Activated T-cell treated with anti-CD3 and anti-CD28 coated beads for 1 hour (primary cell): ENCODE measurements around the gene FGFBP1.
"Not testable (repeated sequence)": the region's sequence is repeated elsewhere in the genome, so short reads cannot be mapped to it uniquely, and the experiment has no call there.

Source experiments
- DNase-seq: peaks from one replicate; pipeline ENCODE4 v3.0.0-alpha.2; 2020; ENCODE audit warnings: low read depth

FGFBP1 gene

DNA sequence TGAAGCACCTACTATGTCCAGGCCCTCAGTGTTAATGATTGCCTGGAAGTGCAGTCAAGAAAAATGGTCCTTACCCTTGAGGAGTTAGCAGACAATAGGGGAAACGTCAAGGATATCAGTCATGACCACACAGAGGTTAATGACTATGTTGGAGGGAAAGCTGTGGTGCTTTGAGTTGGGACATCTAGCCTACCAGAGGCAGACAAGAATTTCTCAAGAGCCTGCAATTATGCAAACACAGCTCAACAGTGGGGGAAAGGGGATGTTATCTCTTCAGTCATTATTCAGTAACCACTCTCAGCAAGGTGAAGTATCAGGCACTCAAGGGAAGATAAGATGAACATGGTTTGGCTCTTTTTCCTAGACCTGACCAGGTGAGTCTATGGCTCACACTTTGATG, 7.0 kb upstream of the FGFBP1 start:
- DNase-seq, result no peak

- DNase-seq, result no peak
Observed at GRCh38 chr4:15944895-15945294, 6.4 kb upstream of the FGFBP1 start.

GRCh38 chr4:15942283-15942682, 3.7 kb upstream of the FGFBP1 start:
- DNase-seq, result no peak

GRCh38 chr4:15938182-15938581, 358 bp downstream of the FGFBP1 start:
- no peak for DNase-seq

GRCh38 chr4:15936495-15936894, 2.0 kb downstream of the FGFBP1 start:
- DNase-seq, result no peak

DNA sequence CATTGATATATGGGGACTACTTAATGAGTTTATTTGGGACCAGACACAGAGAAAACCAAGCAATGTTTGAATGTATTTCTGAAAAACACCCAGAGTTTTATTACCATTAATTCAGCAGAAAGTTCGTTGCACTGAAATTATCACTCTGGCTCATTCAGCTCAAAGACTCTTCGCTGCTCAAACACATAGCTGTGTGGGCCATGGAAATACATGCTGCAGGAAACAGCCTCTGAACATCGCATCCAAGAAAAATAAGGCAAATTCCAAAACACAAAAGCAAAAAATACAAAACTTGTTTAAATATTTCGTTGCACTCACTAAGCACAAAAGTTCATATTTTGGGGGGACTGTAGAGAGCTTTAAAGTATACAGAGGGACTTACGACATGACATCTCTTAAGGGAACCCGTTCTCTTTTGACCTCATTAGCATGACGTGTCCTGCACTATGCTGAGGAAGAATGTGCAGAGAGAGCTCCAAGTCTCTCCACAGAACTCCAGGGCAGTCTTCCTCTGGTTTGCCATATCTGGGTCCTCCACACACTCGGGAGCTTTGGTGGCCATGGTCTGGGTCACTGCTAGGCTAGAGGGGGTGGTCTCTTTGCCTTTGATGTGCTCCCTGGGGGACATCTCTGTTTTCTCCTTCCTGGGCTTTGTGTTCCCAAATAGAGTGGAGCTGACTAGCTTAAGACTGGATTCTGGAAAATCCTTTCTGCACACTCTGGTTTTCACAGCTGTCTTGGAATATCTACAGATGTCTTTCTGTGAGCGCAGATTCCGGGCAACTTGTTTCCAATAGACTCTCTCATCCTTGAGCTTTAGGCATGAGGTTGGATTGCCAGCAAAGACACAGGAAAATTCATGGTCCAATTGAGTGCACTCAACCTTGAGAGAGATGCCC, 2.8 kb downstream of the FGFBP1 start:
- DNase-seq, result no peak

GRCh38 chr4:15934259-15934658, 4.3 kb downstream of the FGFBP1 start:
- DNase-seq, result no peak

GRCh38 chr4:15931451-15932210, 6.9 kb downstream of the FGFBP1 start:
- no peak for DNase-seq

DNA sequence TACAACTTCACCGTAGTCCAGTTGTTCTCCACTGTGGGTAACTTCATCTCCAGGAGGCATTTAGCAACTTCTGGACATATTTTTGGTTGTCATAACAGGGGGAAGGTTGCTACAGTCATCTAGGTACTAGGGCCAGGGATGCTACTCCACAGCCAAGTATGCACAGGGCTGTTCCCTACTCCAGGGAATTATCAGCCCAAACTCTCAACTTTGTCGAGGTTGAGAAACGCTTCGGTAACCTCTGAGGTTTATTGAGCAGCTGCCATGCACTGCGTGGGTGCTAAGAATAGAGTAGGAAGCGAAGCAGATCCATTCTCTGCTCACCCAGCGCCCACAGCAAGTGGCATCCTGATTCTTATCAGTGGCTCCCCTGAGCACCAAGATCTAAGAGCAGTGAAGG, 8.2 kb downstream of the FGFBP1 start:
- DNase-seq, result no peak

DNA sequence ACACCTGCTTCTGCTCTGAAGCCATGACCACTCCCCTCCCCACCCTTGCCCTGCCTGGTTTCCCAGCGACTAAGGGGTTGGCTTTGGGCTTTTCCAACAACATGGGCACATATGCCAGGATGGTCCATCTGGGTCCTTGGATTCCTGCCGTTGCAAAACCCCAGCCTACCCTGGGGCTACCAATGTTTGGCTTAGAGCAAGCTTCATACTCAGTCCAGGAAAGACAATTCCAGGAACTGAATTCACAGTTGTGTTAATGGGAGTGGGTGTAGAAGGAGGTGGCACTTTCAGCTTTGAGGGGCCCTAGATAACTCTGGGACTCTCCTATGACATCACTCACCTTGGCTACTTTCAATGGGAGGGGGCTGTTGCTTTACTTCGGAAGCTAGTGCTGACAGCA, 9.0 kb downstream of the FGFBP1 start:
- DNase-seq, result no peak

DNA sequence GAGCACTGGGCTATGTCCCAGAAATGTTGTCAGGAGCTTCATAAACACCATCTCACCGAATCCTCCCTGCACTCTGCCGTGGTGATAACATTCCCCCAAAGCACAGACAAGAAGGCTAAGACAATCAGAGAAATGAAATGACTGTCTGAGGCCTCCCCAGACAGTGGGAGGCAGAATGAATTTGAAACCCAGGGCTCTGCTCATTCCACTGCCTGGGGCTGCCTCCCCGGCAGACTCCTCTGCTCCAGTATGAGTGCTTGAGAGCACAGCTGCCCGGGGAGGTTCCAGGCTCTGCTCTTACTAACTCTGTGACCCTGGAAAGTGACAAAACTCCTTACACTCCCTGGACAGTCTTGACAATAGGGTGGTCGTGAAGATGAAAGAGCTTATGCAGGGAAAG, 9.7 kb downstream of the FGFBP1 start:
- no peak for DNase-seq

DNA sequence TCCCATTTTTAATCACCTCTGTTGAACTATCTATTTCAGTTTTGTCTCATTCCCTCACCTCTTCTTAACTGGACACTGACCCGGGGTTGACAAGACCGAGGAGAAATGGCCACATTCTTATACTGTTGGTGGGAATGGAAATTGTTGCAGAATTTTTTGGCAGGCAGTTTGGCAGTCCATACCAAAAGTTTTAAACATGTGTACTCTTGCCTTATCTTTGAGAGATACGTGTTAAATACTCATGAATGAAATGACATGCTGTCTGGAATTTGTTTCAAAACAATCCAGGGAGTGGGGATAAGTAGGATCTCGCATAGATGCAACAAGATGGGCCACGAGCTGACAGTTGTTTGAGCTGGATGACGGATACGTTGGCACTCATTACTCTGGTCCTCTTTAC, 12.1 kb downstream of the FGFBP1 start:
- no peak for DNase-seq

DNA sequence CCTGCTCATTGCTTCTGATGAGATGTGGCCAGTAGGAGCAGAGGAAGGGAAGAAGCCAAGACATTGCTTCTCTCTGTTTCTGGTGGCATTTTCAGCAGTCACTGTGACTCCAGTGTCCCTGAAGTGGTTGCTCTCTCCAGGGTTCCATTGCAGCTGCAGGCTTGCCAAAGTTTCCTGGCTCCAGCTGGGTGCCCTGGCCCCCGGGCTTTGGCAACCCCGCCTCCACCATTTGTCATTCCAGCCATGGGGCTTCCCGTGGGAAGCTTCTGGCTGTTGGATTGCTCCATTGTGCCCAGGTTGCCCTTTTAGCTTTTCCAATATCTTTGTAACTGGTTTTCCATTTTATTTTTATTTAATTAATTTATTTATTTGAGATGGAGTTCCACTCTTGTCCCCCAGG, 12.7 kb downstream of the FGFBP1 start:
- no peak for DNase-seq

GRCh38 chr4:15921592-15921932, 17.0 kb downstream of the FGFBP1 start:
- no peak for DNase-seq

- DNase-seq, result no peak
Observed at GRCh38 chr4:15920723-15921591, 17.6 kb downstream of the FGFBP1 start.

DNA sequence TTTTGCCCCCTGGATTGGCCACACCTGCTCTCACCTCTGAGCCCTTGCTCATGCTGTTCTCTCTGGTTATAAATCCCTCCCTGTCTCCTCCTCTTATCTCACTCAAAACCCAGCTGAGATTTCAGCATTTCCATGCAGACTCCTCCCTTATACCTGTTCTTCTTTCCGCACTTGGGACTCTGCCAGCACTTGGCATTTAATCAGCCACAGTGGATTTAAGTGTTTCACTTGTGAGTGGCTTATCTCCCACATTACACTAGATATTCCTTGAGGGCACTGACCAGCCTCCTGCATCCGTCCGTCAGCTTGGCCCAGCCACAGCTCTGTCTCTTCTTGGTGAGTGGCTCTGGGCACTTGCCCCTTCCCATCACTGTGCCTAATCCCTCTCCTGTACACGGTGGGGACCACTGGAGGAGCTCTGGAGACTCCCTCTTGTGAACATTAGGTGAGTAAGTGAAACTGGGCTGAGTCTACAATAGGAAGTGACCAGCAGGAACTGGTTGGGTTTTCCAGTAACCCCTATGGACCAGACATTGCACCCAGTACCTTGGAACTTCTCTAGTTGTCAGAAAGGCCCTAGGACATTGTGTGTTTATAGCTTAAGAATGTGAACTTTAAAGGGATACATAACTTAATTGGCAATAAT, 19.9 kb downstream of the FGFBP1 start:
- no peak for DNase-seq

- no peak for DNase-seq
Observed at GRCh38 chr4:15917297-15917696, 21.2 kb downstream of the FGFBP1 start.

- not testable (repeated sequence) for DNase-seq
Observed at GRCh38 chr4:15916358-15916757, 22.2 kb downstream of the FGFBP1 start.

DNA sequence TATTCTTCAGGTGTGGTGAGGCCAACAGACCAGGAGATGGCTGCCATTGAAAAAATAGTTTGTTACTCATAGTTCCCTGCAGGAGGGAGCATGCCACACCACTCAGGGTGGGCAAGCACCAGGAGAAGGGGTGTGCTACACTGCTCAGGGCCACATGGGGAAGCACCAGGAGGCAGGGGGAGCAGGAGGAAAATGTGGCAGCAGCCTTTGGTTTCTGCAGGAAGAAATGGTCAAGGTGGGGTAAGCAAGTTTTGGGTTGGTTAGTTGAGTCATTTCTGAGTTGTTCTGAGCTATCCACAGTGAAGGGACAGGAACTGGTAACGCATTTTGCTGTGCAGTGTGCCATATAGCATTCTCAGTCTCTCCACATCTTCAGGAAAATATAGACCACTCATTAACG, 23.8 kb downstream of the FGFBP1 start:
- no peak for DNase-seq

DNA sequence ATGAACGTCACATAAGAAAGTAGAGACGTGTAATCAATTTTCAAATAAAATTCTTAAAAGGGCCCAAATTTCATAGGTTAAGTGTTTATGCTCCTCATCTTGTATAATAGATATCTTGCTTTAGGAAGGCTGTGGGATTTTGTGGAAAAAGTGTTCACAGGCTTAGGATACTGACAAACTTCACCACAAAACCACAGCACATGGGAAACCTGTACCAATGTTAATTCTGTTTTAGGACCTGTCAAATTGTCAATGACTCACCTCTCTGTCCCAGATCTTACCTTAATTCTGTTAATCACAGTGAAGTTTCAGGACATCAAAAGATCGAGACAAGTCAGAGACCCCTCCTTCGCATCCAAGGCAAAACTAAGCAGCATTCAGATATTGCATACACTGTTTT, 24.2 kb downstream of the FGFBP1 start:
- DNase-seq, result no peak

DNA sequence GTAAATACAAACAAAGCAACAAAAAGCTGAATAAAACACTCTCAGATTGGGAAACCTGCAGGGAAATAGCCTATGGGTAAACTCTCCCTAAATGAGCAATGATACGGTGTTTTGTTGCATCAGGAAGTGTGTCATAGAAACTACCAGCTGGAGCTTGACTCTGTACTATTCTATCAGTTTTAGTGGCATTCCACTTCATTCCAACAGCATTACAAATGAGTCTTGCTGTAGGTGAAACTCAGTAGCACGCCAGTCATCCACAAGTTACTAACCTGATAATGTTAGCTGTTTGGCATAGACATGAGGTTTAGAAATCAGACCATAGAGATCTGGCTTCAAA, 24.9 kb downstream of the FGFBP1 start:
- DNase-seq, result no peak

GRCh38 chr4:15912961-15913630, 25.4 kb downstream of the FGFBP1 start:
- DNase-seq, result no peak
